ENCODE data around the gene BNC2.

- TF ChIP-seq EZH2 (IDR thresholded peaks at IDR 0.05) (no peak), CTCF (IDR thresholded peaks at IDR 0.05) (no peak), EZH2phosphoT487 (IDR thresholded peaks at IDR 0.05) (no peak)
Observed at GRCh38 chr9:16753256-16753655, 117.2 kb downstream of the BNC2 start.
